Measurements from ENCODE around the gene PRDX5.

DNA sequence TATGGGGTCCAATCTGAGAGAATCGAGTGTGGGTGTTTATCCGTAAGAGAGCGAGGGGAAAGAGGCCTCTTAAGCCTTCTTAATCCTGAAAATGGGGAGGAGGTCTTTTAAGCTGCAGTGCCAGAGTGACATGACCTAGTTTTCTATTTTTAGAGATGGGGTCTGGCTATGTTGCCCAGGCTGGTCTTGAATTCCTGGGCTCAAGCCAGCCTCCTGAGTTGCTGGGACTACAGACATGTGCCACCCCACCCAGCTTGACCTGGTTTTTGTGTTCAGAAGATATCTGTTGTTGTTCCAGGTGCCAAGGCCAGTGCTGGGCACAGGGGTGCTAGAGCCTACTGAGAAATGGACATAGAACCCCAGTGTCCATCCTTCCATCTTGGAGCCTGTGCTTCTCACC, 34.8 kb upstream of the PRDX5 start:
- TF ChIP-seq, protein P1, sequence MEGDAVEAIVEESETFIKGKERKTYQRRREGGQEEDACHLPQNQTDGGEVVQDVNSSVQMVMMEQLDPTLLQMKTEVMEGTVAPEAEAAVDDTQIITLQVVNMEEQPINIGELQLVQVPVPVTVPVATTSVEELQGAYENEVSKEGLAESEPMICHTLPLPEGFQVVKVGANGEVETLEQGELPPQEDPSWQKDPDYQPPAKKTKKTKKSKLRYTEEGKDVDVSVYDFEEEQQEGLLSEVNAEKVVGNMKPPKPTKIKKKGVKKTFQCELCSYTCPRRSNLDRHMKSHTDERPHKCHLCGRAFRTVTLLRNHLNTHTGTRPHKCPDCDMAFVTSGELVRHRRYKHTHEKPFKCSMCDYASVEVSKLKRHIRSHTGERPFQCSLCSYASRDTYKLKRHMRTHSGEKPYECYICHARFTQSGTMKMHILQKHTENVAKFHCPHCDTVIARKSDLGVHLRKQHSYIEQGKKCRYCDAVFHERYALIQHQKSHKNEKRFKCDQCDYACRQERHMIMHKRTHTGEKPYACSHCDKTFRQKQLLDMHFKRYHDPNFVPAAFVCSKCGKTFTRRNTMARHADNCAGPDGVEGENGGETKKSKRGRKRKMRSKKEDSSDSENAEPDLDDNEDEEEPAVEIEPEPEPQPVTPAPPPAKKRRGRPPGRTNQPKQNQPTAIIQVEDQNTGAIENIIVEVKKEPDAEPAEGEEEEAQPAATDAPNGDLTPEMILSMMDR (IDR thresholded peaks at IDR 0.05): no peak
- no peak for TF ChIP-seq POLR2A (IDR thresholded peaks at IDR 0.05)

Data from uterus (tissue), 2 donors.